Esophagus squamous epithelium (tissue), 4 donors: ENCODE results near the gene SHISA2.

Source experiments
- CTCF ChIP-seq, 6 experiments: fragments of 450-650 bp in 4 of 6; fragments of 200-600 bp in 2 of 6; sonication (generic) in 2 of 6; IDR thresholded peaks; one replicate each; pipeline ENCODE4 v1.5.1; 2016 to 2019; ENCODE audit warnings: antibody characterized with exemption in 6 of 6, mild to moderate bottlenecking in 4 of 6, moderate library complexity in 4 of 6
- POLR2A ChIP-seq, 4 donors: fragments of 450-650 bp; IDR thresholded peaks; one replicate each; pipeline ENCODE4 v1.6.1; 2017; ENCODE audit warnings: antibody characterized with exemption in 4 of 4, mild to moderate bottlenecking in 4 of 4, moderate library complexity in 3 of 4

GRCh38 chr13:26038931-26039475 lies 12.8 kb downstream of the SHISA2 start:
- TF ChIP-seq CTCF (IDR thresholded peaks at IDR 0.05) (no peak), POLR2A (IDR thresholded peaks at IDR 0.05) (no peak)
